HG03039 (cell line): Measurements from ENCODE around the gene LAMTOR3.

Experiments
- ATAC-seq: cut with Tn5 transposase; IDR thresholded peaks from one replicate; pipeline ENCODE4 v1.9.1; 2021; ENCODE audit warnings: mild to moderate bottlenecking, moderate library complexity; ENCODE audit not compliant: unreplicated experiment

LAMTOR3 gene, protein sequence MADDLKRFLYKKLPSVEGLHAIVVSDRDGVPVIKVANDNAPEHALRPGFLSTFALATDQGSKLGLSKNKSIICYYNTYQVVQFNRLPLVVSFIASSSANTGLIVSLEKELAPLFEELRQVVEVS

GRCh38 chr4:99894161-99894997 lies at the start of gene LAMTOR3:
Gene LAMTOR3, minus strand, starts transcription at chr4:99894427. Its CDS starts 464 bp downstream, at chr4:99893963.
- ATAC-seq = peak; percentile 99

DNA sequence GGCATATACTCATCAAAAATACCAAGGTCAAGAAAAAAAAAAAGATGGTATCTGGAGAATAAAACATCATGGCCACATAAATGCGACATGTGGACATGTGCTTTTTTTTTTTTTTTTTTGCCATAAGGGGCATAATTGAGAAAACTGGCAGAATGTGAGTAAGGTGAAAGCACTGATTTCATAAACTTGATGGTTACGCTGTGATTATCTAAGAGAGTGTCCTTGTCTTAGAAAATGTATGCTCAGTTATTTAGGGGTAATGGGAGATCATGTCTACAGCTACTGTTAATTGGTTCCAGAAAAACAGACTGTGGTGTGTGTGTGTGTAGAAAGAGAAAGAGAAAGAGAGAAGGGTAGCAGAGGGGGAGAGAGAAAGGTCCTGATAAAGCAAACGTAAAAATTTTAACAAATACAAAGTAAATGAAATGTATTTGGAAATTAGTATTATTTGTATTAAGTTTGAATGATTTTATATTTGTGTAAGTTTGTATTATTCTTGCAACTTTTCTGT lies 44.1 kb upstream of the LAMTOR3 start:
- ATAC-seq = no peak

- no peak for ATAC-seq
Measured at GRCh38 chr4:99934891-99935290, 40.7 kb upstream of the LAMTOR3 start.

DNA sequence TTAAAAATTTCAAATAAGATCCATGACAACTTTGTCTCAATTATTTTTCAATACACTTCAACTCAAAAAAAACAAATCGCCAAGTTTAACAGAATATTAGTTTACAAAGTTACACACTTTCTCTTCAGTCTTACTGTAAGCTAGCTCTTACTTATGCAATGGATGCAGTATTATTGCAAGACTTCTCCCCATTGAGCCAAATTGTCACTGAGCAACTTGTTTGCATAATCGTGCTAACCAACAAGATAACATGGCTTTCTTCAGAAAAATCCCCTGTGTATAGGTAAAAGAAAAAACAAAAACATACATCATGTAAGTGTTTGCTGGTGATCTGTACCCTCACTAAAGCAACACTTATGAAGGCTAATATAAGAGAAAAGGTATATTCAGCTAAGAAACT lies 33.3 kb upstream of the LAMTOR3 start:
- ATAC-seq = no peak

GRCh38 chr4:99921174-99921573 lies 26.9 kb upstream of the LAMTOR3 start:
- no peak for ATAC-seq

GRCh38 chr4:99918656-99919055 lies 24.4 kb upstream of the LAMTOR3 start:
- ATAC-seq = no peak

DNA sequence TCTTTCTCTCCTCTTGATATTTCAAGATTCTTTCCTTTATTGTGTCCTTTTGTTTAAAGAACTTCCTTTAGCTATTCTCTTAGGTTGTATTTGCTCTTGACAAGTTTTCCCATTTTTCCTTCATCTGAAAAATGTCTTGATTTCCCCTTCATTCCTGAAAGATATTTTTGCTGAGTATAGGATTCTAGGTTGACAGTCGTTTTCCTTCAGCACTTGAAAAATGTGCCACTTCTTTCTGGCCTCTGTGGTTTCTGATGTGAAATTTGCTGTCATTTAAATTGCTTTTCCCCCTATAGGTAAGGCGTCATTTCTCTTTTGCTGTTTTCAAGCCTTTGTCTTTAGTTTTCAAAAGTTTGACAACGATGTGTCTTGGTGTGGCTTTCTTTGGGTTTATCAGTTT lies 23.3 kb upstream of the LAMTOR3 start:
- ATAC-seq = no peak

DNA sequence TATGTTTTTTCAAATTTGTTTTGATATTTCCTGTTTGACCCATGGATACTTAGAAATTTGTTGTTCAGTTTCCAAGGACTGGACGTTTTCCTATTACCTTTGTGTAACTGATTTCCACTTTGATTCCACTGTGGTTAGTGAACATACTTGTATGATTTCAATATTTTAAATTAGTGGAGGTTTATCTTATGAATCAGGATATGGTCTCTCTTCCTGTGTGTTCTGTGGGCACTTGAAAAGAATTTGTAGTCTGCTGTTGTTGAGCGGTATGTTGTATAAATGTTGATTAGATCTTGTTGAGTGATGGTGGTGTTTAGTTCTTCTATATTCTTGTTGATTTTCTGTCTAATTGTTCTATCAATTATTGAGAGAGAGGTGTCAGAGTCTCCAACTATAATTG lies 21.2 kb upstream of the LAMTOR3 start:
- ATAC-seq = no peak

- ATAC-seq = no peak
Measured at GRCh38 chr4:99894998-99895397, 771 bp upstream of the LAMTOR3 start.

DNA sequence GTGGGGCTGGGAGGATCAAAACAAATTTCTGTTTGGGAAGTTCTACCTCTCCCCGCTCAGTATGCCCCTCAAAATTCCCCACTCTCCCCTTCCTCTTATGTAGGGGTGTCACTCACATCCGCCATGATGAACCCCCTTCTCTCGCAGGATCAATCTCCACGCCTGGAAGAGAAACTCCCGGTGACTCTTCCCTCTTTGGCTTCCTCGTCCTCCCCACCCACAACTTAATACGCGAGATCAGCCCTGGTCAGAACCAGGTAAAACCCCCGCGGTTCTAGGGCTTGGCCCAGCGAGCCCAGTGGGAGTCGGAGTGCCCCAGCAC lies 427 bp downstream of the LAMTOR3 start:
- no peak for ATAC-seq

GRCh38 chr4:99893029-99893428 lies 1.2 kb downstream of the LAMTOR3 start:
- ATAC-seq = no peak

DNA sequence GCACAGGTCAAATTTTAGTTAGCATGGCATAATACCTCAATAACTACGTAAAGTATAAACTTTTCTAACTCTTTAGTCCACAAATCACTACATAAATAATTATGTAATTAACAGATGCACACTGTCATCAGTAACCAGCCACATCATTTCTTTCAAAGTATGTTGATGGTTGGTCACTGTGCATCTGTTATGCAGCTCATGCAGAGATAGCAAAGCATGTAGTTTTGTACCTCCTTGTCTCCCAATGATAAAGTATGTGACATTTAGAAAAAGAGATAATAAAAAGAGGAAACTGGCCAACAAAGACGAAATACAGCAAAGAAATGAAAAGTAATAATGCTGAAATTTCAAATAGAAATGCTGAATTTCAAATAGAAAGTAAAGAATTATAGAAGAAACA lies 2.9 kb downstream of the LAMTOR3 start:
- no peak for ATAC-seq

- ATAC-seq = no peak
Measured at GRCh38 chr4:99887837-99888236, 6.4 kb downstream of the LAMTOR3 start.

DNA sequence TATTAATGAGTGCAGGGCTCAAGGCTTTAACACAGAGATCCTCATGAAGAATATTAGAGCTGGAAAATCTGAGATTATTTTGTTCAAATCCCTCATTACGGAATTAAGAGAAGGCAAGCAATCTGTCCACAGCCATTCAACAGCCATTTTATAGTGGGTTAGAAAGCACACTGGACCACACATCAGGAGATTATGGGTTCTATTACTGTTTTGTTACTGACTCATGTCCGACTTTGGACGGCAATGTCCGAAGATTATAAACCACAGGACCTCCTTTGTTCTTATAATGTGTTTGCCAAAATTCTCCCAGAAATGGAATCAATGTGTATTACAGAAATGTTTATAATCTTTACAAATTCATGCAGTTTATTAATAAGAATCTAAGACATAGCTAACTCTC lies 8.1 kb downstream of the LAMTOR3 start:
- ATAC-seq = no peak

DNA sequence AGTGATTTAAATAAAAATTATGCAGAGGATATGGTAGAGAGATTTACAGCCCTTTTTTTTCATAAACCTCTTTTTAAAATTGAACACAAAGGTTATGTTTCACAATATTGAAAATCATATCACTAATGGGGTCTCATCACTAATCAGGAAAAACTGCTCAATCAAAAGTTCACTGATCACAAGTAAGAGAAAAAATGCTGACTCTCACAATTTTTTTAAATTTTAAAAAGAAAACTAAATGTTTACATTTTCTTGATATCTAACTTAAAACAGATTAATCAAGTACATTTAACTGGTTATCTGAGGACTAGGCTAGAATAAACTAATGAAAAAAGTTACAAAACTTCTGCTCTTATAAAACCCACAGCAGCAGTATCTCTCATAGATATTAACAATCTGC lies 8.5 kb downstream of the LAMTOR3 start:
- no peak for ATAC-seq

DNA sequence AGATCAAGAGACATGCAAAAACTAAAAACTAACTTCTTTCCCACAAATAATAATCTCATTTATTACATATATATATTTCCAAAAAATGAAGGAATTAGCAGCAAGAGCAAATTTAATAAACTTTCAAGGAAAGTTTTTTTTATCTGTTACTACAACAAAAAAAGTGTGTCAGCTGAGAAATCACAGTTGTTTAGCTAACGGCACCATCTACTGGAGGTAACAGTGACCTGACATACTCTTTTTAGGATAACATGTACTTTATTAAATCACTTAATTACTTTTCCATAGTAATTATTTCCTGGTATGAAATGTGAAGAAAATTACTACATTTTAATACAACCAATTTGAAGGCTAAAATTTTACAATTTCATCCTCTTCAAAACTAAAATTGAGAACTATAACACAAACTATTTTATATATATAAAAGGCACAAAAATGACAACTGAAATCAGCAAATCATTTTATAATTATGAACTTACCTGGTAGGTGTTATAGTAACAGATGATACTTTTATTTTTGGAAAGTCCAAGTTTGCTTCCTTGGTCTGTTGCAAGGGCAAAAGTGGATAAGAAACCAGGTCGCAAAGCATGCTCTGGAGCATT lies 9.1 kb downstream of the LAMTOR3 start:
- ATAC-seq = no peak

DNA sequence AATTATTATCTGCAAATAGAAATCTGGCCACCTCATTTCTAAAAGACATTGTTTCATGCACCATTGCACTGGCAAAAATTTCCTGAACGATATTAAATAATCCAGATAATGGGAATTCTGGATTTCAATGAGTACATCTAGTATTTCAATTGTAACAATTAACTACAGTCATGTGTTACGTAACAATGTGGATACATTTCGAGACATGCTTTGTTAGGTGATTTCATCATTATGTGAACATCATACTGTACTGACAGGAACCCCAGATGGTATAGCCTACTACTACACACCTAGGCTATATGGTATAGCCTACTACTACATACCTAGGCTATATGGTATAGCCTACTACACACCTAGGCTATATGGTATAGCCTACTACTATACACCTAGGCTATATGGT lies 14.8 kb downstream of the LAMTOR3 start:
- ATAC-seq = no peak

DNA sequence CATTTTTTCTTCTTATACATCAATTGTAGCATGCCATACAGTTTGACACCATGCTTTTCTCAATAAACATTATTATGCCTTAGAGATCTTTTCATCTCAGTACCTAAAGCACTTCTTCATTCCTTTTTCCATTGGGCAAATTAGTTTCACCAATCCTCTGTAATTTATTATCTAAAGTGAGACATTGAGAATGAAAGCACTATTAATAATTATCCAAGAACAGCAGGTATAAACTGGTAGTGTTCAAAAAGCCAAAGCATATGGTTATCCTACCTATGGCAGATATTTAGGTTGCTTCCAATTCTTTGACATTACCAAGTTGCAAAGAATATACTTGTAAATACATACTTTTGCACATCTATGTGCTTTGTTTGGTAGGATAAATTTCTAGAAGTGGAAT lies 15.6 kb downstream of the LAMTOR3 start:
- no peak for ATAC-seq

GRCh38 chr4:99876946-99877345 lies 17.3 kb downstream of the LAMTOR3 start:
- ATAC-seq = no peak

GRCh38 chr4:99875071-99875470 lies 19.2 kb downstream of the LAMTOR3 start:
- ATAC-seq = no peak

- no peak for ATAC-seq
Measured at GRCh38 chr4:99872570-99872969, 21.7 kb downstream of the LAMTOR3 start.

DNA sequence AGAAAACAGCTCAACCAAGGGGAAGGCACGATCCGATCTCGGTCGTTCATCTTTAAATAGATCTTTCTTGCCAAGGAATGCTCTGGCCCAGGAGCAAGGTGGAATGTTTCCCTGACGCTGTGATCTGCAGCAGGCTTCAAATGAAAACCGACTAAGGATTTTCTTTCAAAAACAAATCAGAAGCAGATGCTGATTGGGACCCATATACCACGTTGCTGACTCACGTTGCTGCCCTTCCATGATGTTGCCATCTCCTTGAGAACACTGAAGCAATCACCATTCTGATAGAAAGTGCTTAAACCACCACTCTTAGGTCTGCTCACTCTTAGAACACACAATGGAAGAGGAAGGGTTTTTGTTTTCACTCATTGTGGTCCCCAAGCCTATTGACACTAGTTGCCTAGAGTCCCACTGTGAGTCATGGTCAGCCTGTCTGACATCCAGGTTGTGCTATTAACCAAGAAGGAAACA lies 26.1 kb downstream of the LAMTOR3 start:
- peak; percentile 79 for ATAC-seq
